ENCODE results near the gene RANBP9.

DNA sequence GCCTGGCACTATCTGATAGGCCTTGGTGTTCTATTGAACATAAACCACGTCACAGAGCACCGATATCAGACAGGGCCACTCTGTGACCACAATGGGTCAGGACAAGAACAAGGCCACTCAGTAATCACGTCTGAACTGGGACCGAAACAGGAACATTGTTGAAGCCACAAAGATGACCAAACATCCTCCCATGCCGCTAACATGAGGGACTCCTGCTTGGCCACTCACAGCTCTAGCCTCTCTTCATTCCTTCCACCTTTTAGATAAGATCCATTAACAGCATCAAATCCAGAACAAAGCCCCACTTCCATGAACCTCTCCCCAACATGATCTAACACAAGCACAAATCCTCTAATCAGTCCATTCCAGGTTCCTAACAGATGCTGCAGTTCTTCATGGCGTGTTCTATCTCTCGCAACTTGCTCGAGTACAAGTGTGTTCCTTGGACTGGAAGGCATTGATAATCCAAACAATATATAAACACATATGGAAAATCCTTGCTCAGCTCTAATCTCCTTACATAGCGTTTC, 129.9 kb downstream of the RANBP9 start:
- TF ChIP-seq FOXK2 (IDR thresholded peaks at IDR 0.05) (no peak), ZNF468 (CRISPR knock-in tag; IDR thresholded peaks at IDR 0.05) (no peak), HNRNPL (IDR thresholded peaks at IDR 0.05; ENCODE audit: low read depth, low read length) (no peak), GFI1 (CRISPR knock-in tag; IDR thresholded peaks at IDR 0.05; ENCODE audit: borderline replicate concordance) (no peak), ZSCAN25 (CRISPR knock-in tag; IDR thresholded peaks at IDR 0.05) (no peak), SRSF9 (IDR thresholded peaks at IDR 0.05; ENCODE audit: borderline replicate concordance, insufficient read depth, low read depth, low read length, poor library complexity, severe bottlenecking) (no peak), ZNF224 (CRISPR knock-in tag; IDR thresholded peaks at IDR 0.05) (no peak), BRCA1 (CRISPR knock-in tag; IDR thresholded peaks at IDR 0.05) (no peak)
- TF ChIP-seq, protein P1, sequence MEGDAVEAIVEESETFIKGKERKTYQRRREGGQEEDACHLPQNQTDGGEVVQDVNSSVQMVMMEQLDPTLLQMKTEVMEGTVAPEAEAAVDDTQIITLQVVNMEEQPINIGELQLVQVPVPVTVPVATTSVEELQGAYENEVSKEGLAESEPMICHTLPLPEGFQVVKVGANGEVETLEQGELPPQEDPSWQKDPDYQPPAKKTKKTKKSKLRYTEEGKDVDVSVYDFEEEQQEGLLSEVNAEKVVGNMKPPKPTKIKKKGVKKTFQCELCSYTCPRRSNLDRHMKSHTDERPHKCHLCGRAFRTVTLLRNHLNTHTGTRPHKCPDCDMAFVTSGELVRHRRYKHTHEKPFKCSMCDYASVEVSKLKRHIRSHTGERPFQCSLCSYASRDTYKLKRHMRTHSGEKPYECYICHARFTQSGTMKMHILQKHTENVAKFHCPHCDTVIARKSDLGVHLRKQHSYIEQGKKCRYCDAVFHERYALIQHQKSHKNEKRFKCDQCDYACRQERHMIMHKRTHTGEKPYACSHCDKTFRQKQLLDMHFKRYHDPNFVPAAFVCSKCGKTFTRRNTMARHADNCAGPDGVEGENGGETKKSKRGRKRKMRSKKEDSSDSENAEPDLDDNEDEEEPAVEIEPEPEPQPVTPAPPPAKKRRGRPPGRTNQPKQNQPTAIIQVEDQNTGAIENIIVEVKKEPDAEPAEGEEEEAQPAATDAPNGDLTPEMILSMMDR (CRISPR knock-in tag; IDR thresholded peaks at IDR 0.05) = no peak
- TF ChIP-seq, protein P2, sequence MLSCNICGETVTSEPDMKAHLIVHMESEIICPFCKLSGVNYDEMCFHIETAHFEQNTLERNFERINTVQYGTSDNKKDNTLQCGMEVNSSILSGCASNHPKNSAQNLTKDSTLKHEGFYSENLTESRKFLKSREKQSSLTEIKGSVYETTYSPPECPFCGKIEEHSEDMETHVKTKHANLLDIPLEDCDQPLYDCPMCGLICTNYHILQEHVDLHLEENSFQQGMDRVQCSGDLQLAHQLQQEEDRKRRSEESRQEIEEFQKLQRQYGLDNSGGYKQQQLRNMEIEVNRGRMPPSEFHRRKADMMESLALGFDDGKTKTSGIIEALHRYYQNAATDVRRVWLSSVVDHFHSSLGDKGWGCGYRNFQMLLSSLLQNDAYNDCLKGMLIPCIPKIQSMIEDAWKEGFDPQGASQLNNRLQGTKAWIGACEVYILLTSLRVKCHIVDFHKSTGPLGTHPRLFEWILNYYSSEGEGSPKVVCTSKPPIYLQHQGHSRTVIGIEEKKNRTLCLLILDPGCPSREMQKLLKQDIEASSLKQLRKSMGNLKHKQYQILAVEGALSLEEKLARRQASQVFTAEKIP (CRISPR knock-in tag; IDR thresholded peaks at IDR 0.05; ENCODE audit: borderline replicate concordance) = no peak
- TF ChIP-seq, protein P3, sequence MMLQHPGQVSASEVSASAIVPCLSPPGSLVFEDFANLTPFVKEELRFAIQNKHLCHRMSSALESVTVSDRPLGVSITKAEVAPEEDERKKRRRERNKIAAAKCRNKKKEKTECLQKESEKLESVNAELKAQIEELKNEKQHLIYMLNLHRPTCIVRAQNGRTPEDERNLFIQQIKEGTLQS (CRISPR knock-in tag; IDR thresholded peaks at IDR 0.05) = no peak
